GM23338 (cell line): Measurements from ENCODE around the gene PPFIA2. TPM values are rescaled to one million over a fixed set of nuclear protein-coding genes. Genes with fewer than 3 reads are reported as not detected.

ENCODE experiments used
- ATAC-seq: fragments of 200-7000 bp; cut with Tn5 transposase; 3 replicates; pipeline ENCODE4 v1.9.1; 2020
- DNase-seq: peaks from one replicate; pipeline ENCODE4 v3.0.0-alpha.2; 2015; ENCODE audit warnings: low spot score
- H2AFZ ChIP-seq: fragments of 200-600 bp; sonication (generic); 2 replicates; pipeline ENCODE4 v1.8.0; 2016; ENCODE audit warnings: antibody characterized with exemption, mild to moderate bottlenecking, moderate library complexity
- H3F3A ChIP-seq: fragments of 200-600 bp; sonication (generic); replicated peaks from 2 replicates; pipeline ENCODE4 v1.8.0; 2017; ENCODE audit warnings: antibody characterized with exemption, mixed run types, low read depth
- H3K27ac ChIP-seq: fragments of 200-600 bp; sonication (generic); 2 replicates; pipeline ENCODE4 v1.6.1; 2016; ENCODE audit warnings: low read depth
- H3K27me3 ChIP-seq: fragments of 200-600 bp; sonication (generic); 2 replicates; pipeline ENCODE4 v1.8.0; 2016; ENCODE audit warnings: mild to moderate bottlenecking, mixed run types, moderate library complexity; ENCODE audit not compliant: insufficient read depth
- H3K36me3 ChIP-seq: fragments of 200-600 bp; sonication (generic); 2 replicates; pipeline ENCODE4 v1.8.0; 2016; ENCODE audit warnings: mild to moderate bottlenecking; ENCODE audit not compliant: insufficient read depth
- H3K4me1 ChIP-seq: fragments of 200-600 bp; sonication (generic); 2 replicates; pipeline ENCODE4 v1.8.0; 2016; ENCODE audit warnings: mild to moderate bottlenecking, moderate library complexity; ENCODE audit not compliant: insufficient read depth
- H3K4me2 ChIP-seq: fragments of 200-600 bp; sonication (generic); 2 replicates; pipeline ENCODE4 v1.7.1; 2017; ENCODE audit warnings: mixed run types
- H3K4me3 ChIP-seq: fragments of 200-600 bp; sonication (generic); 2 replicates; pipeline ENCODE4 v1.6.1; 2016; ENCODE audit warnings: mixed run types
- H3K79me2 ChIP-seq: fragments of 200-600 bp; sonication (generic); replicated peaks from 2 replicates; pipeline ENCODE4 v1.8.0; 2017; ENCODE audit warnings: mild to moderate bottlenecking; ENCODE audit not compliant: insufficient read depth
- H3K9me2 ChIP-seq: fragments of 200-600 bp; sonication (generic); 2 replicates; pipeline ENCODE4 v1.8.0; 2017; ENCODE audit not compliant: insufficient read depth
- H4K20me1 ChIP-seq: fragments of 200-600 bp; sonication (generic); replicated peaks from 2 replicates; pipeline ENCODE4 v1.8.0; 2017; ENCODE audit warnings: mild to moderate bottlenecking; ENCODE audit not compliant: insufficient read depth
- H3K27ac Mint-ChIP-seq: 2 replicates; pipeline ENCODE4 v1.8.0; 2020; ENCODE audit warnings: inconsistent platforms, mild to moderate bottlenecking, moderate library complexity, mixed read lengths
- H3K27me3 Mint-ChIP-seq: 3 replicates; pipeline ENCODE4 v1.8.0; 2022; ENCODE audit warnings: low read depth, mild to moderate bottlenecking, moderate library complexity, mixed read lengths, inconsistent platforms; ENCODE audit not compliant: insufficient read depth, poor library complexity
- H3K36me3 Mint-ChIP-seq: 3 replicates; pipeline ENCODE4 v1.8.0; 2021; ENCODE audit warnings: low read depth, mild to moderate bottlenecking, inconsistent platforms, moderate library complexity, mixed read lengths
- H3K4me1 Mint-ChIP-seq: 3 replicates; pipeline ENCODE4 v1.8.0; 2020; ENCODE audit warnings: mild to moderate bottlenecking, inconsistent platforms, mixed read lengths
- H3K4me3 Mint-ChIP-seq: 3 replicates; pipeline ENCODE4 v1.8.0; 2021; ENCODE audit warnings: moderate library complexity, mild to moderate bottlenecking, inconsistent platforms, mixed read lengths
- H3K9me3 Mint-ChIP-seq: 3 replicates; pipeline ENCODE4 v1.8.0; 2020; ENCODE audit warnings: moderate library complexity, mild to moderate bottlenecking, inconsistent platforms, mixed read lengths
- CREB1 ChIP-seq: fragments of 250-450 bp; sonication (Bioruptor Pico); IDR thresholded peaks from 2 replicates; pipeline ENCODE4 v1.5.0; 2020; ENCODE audit warnings: low read depth, mild to moderate bottlenecking, moderate library complexity
- EZH2phosphoT487 ChIP-seq: fragments of 200-600 bp; sonication (generic); IDR thresholded peaks from one replicate; pipeline ENCODE4 v1.8.1; 2018; ENCODE audit warnings: antibody characterized with exemption; ENCODE audit not compliant: unreplicated experiment
- JUNB ChIP-seq: IDR thresholded peaks from one replicate; pipeline ENCODE4 v1.6.1; 2016; ENCODE audit warnings: antibody characterized with exemption; ENCODE audit not compliant: unreplicated experiment
- NANOG ChIP-seq: IDR thresholded peaks from 2 replicates; pipeline ENCODE4 v1.6.1; 2016; ENCODE audit warnings: antibody characterized with exemption, borderline replicate concordance
- POLR2AphosphoS5 ChIP-seq: IDR thresholded peaks from 2 replicates; pipeline ENCODE4 v1.6.1; 2016; ENCODE audit warnings: antibody characterized with exemption, low read depth
- ZNF114 ChIP-seq: fragments of 250-450 bp; sonication (Bioruptor Pico); IDR thresholded peaks from 2 replicates; pipeline ENCODE4 v1.5.0; 2020; ENCODE audit warnings: mild to moderate bottlenecking, moderate library complexity
- ZNF331 ChIP-seq: fragments of 250-450 bp; sonication (Bioruptor Pico); IDR thresholded peaks from 2 replicates; pipeline ENCODE4 v1.5.0; 2020; ENCODE audit warnings: low read depth, mild to moderate bottlenecking, moderate library complexity
- polyA plus RNA-seq: library from polyadenylated mRNA; unstranded; fragments of >200 nt; fragmentation: Nextera tagmentation; extraction: Ambion mirVana; gene quantifications from 2 replicates; pipeline ENCODE4 v1.2.1, GENCODE V29; 2016
- total RNA-seq: library from RNA; depleted of rRNA; stranded (reverse); fragments of >200 nt; shearing (Covaris generic); gene quantifications from 2 replicates; pipeline ENCODE4 v1.2.3, GENCODE V29; 2014
- TF ChIP-seq, protein P1 (sequence below): IDR thresholded peaks from 2 replicates; pipeline ENCODE4 v1.6.1; 2016; ENCODE audit warnings: antibody characterized with exemption
- TF ChIP-seq, protein P2 (sequence below): fragments of 250-450 bp; sonication (Bioruptor Pico); IDR thresholded peaks from 2 replicates; pipeline ENCODE4 v1.5.0; 2020; ENCODE audit warnings: mild to moderate bottlenecking, moderate library complexity
- TF ChIP-seq, protein P3 (sequence below), 2 experiments: fragments of 200-600 bp in 1 of 2; sonication (generic) in 1 of 2; conservative IDR thresholded peaks; 2 replicates each; pipeline versions ENCODE4 v1.5.1 to v1.6.1; 2016 to 2017; ENCODE audit warnings: antibody characterized with exemption in 2 of 2, low read depth in 2 of 2, mild to moderate bottlenecking in 2 of 2, moderate library complexity in 1 of 2

Gene PPFIA2
- total and polyA plus RNA-seq, 2 experiments from 2014 or later = 5.4 to 7.2 TPM

DNA sequence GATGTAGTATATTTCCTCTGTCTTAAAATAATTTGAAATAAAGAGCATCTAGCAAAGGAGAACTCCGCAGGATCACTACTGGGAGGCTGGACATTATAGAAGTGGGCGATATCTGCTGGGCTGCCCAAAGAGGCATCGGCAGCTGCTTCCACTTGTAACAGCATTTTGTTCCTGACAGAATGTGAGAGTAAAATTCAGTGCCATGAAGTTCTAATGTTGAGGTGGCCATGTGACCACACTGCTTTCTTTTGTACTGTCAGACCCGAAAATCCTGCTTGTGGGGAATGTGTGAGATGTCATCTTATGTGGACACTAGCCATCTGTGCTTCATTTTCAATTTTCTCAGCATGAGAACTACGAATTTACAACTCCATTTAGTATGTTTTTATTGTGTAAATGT, 529.4 kb downstream of the PPFIA2 start:
- no peaks in the 10 kb centered on the region for H3K9me3 Mint-ChIP-seq
- no peak overlapping the region for H3K4me3 Mint-ChIP-seq
- Histone ChIP-seq H3K27ac (no peak overlapping the region), H4K20me1 (no peaks in the 10 kb centered on the region), H3K36me3 (no peaks in the 10 kb centered on the region), H3K4me2 (no peak overlapping the region; the same call in 1 of the 2 replicates), H2AFZ (no peak overlapping the region), H3K79me2 (no peaks in the 10 kb centered on the region), H3K4me3 (no peak overlapping the region), H3F3A (no peaks in the 10 kb centered on the region), H3K4me1 (no peaks in the 10 kb centered on the region; the same call in none of the 2 replicates), H3K27me3 (no peaks in the 10 kb centered on the region), H3K9me2 (no peaks in the 10 kb centered on the region)
- no peaks in the 10 kb centered on the region for H3K27me3 Mint-ChIP-seq
- no peak overlapping the region; the same call in 1 of the 2 replicates for H3K27ac Mint-ChIP-seq
- H3K4me1 Mint-ChIP-seq = peaks cover 18% of the 10 kb centered on the region; the same call in 2 of the 3 replicates
- no peak for TF ChIP-seq EZH2phosphoT487
- no peak for TF ChIP-seq ZNF114 (CRISPR knock-in tag)
- H3K36me3 Mint-ChIP-seq = no peaks in the 10 kb centered on the region
- ATAC-seq (no peak), DNase-seq (no peak)

DNA sequence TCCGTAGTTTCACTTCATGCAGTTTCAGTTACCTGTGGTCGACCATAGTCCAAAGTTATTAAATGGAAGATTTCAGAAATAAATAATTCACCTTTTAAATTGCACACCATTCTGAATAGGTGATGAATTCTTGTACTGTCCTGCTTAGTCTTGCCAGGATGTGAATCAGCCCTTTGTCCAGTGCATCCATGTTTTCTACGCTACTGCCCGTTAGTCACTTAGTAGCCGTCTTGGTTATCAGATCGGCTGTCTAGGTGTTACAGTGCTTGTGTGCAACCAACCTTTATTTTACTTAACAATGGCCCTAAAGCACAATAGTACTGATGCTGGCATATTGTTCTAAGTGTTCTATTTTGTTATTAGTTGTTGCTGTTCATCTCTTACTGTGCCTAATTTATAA, 534.5 kb downstream of the PPFIA2 start:
- DNase-seq = no peak
- Histone ChIP-seq H3K4me1 (no peaks in the 10 kb centered on the region; the same call in 1 of the 2 replicates), H3K27ac (no peak overlapping the region), H3K4me3 (no peak overlapping the region), H4K20me1 (no peaks in the 10 kb centered on the region), H3F3A (no peaks in the 10 kb centered on the region), H3K9me2 (no peaks in the 10 kb centered on the region), H3K79me2 (no peaks in the 10 kb centered on the region), H3K36me3 (no peaks in the 10 kb centered on the region), H3K27me3 (no peaks in the 10 kb centered on the region), H3K4me2 (no peak overlapping the region), H2AFZ (no peak overlapping the region)
- Mint-ChIP-seq H3K27ac (no peak overlapping the region), H3K27me3 (no peaks in the 10 kb centered on the region), H3K4me1 (peaks cover 10% of the 10 kb centered on the region; the same call in 2 of the 3 replicates), H3K9me3 (no peaks in the 10 kb centered on the region), H3K36me3 (no peaks in the 10 kb centered on the region), H3K4me3 (no peak overlapping the region)
- no peak for ATAC-seq
- TF ChIP-seq POLR2AphosphoS5 (no peak), EZH2phosphoT487 (no peak), ZNF114 (CRISPR knock-in tag) (no peak), JUNB (no peak), NANOG (no peak), ZNF331 (CRISPR knock-in tag) (no peak), CREB1 (no peak)
- TF ChIP-seq, protein P1, sequence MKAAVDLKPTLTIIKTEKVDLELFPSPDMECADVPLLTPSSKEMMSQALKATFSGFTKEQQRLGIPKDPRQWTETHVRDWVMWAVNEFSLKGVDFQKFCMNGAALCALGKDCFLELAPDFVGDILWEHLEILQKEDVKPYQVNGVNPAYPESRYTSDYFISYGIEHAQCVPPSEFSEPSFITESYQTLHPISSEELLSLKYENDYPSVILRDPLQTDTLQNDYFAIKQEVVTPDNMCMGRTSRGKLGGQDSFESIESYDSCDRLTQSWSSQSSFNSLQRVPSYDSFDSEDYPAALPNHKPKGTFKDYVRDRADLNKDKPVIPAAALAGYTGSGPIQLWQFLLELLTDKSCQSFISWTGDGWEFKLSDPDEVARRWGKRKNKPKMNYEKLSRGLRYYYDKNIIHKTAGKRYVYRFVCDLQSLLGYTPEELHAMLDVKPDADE = no peak
- TF ChIP-seq, protein P2, sequence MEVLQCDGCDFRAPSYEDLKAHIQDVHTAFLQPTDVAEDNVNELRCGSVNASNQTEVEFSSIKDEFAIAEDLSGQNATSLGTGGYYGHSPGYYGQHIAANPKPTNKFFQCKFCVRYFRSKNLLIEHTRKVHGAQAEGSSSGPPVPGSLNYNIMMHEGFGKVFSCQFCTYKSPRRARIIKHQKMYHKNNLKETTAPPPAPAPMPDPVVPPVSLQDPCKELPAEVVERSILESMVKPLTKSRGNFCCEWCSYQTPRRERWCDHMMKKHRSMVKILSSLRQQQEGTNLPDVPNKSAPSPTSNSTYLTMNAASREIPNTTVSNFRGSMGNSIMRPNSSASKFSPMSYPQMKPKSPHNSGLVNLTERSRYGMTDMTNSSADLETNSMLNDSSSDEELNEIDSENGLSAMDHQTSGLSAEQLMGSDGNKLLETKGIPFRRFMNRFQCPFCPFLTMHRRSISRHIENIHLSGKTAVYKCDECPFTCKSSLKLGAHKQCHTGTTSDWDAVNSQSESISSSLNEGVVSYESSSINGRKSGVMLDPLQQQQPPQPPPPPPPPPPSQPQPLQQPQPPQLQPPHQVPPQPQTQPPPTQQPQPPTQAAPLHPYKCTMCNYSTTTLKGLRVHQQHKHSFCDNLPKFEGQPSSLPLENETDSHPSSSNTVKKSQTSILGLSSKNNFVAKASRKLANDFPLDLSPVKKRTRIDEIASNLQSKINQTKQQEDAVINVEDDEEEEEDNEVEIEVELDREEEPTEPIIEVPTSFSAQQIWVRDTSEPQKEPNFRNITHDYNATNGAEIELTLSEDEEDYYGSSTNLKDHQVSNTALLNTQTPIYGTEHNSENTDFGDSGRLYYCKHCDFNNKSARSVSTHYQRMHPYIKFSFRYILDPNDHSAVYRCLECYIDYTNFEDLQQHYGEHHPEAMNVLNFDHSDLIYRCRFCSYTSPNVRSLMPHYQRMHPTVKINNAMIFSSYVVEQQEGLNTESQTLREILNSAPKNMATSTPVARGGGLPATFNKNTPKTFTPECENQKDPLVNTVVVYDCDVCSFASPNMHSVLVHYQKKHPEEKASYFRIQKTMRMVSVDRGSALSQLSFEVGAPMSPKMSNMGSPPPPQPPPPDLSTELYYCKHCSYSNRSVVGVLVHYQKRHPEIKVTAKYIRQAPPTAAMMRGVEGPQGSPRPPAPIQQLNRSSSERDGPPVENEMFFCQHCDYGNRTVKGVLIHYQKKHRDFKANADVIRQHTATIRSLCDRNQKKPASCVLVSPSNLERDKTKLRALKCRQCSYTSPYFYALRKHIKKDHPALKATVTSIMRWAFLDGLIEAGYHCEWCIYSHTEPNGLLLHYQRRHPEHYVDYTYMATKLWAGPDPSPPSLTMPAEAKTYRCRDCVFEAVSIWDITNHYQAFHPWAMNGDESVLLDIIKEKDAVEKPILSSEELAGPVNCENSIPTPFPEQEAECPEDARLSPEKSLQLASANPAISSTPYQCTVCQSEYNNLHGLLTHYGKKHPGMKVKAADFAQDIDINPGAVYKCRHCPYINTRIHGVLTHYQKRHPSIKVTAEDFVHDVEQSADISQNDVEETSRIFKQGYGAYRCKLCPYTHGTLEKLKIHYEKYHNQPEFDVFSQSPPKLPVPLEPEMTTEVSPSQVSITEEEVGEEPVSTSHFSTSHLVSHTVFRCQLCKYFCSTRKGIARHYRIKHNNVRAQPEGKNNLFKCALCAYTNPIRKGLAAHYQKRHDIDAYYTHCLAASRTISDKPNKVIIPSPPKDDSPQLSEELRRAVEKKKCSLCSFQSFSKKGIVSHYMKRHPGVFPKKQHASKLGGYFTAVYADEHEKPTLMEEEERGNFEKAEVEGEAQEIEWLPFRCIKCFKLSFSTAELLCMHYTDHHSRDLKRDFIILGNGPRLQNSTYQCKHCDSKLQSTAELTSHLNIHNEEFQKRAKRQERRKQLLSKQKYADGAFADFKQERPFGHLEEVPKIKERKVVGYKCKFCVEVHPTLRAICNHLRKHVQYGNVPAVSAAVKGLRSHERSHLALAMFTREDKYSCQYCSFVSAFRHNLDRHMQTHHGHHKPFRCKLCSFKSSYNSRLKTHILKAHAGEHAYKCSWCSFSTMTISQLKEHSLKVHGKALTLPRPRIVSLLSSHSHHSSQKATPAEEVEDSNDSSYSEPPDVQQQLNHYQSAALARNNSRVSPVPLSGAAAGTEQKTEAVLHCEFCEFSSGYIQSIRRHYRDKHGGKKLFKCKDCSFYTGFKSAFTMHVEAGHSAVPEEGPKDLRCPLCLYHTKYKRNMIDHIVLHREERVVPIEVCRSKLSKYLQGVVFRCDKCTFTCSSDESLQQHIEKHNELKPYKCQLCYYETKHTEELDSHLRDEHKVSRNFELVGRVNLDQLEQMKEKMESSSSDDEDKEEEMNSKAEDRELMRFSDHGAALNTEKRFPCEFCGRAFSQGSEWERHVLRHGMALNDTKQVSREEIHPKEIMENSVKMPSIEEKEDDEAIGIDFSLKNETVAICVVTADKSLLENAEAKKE = no peak
- TF ChIP-seq, protein P3, sequence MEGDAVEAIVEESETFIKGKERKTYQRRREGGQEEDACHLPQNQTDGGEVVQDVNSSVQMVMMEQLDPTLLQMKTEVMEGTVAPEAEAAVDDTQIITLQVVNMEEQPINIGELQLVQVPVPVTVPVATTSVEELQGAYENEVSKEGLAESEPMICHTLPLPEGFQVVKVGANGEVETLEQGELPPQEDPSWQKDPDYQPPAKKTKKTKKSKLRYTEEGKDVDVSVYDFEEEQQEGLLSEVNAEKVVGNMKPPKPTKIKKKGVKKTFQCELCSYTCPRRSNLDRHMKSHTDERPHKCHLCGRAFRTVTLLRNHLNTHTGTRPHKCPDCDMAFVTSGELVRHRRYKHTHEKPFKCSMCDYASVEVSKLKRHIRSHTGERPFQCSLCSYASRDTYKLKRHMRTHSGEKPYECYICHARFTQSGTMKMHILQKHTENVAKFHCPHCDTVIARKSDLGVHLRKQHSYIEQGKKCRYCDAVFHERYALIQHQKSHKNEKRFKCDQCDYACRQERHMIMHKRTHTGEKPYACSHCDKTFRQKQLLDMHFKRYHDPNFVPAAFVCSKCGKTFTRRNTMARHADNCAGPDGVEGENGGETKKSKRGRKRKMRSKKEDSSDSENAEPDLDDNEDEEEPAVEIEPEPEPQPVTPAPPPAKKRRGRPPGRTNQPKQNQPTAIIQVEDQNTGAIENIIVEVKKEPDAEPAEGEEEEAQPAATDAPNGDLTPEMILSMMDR (conservative IDR thresholded peaks at IDR 0.05; ENCODE audit: low read depth in 2 of 2) = no peak
